Endothelial cell of umbilical vein (primary cell): ENCODE data around the gene GTF2H3. TPM values are rescaled to one million over a fixed set of nuclear protein-coding genes. Genes with fewer than 3 reads are reported as not detected.

ENCODE experiments used
- BruUV-seq: library from RNA; stranded (reverse); fragments of 400-500 nt; replicated peaks from 2 replicates; lab custom pipeline; 2021; lab: Mats Ljungman, UMichigan
- CTCF ChIA-PET: fragments of 300-600, 350-600 bp; sonication (Branson Sonifier 250); formaldehyde crosslinking; loops from one replicate; lab custom pipeline; 2021; ENCODE audit warnings: antibody characterized with exemption, inconsistent platforms; lab: Charles Lee
- POLR2A ChIA-PET: fragments of 300-600, 350-600 bp; sonication (Branson Sonifier 250); formaldehyde crosslinking; loops from one replicate; lab custom pipeline; 2021; ENCODE audit warnings: antibody characterized with exemption, inconsistent platforms; lab: Charles Lee
- DNase-seq: peaks from one replicate; pipeline ENCODE4 v3.0.0-alpha.2; 2011; ENCODE audit warnings: low read depth, low spot score
- FAIRE-seq: peaks from 2 replicates; lab custom pipeline; 2011; peaks lifted over from hg19 to GRCh38; lab: Jason Lieb, UNC
- H2AFZ ChIP-seq: 2 replicates; pipeline ENCODE4 v1.6.0; 2012; ENCODE audit warnings: low read depth, low read length, control low read depth, inconsistent platforms
- H3K27ac ChIP-seq: 2 replicates; pipeline ENCODE4 v1.5.1; 2011; ENCODE audit warnings: low read depth, mild to moderate bottlenecking, control low read depth, low read length, moderate library complexity; ENCODE audit not compliant: insufficient read depth
- H3K27me3 ChIP-seq, 2 experiments: 2 replicates each; pipeline versions ENCODE4 v1.6.0 to v1.6.1; 2011; ENCODE audit warnings: low read length in 2 of 2, mixed read lengths in 1 of 2; ENCODE audit not compliant: control insufficient read depth in 2 of 2, insufficient read depth in 2 of 2
- H3K36me3 ChIP-seq, 2 experiments: 2 replicates in 1 of 2; 3 replicates in 1 of 2; pipeline ENCODE4 v1.5.1; 2011; ENCODE audit warnings: low read length in 2 of 2, mild to moderate bottlenecking in 1 of 2, moderate library complexity in 1 of 2; ENCODE audit not compliant: control insufficient read depth in 2 of 2, insufficient read depth in 2 of 2; ENCODE audit errors: extremely low read depth in 1 of 2
- H3K4me1 ChIP-seq: 3 replicates; pipeline ENCODE4 v1.5.1; 2011; ENCODE audit warnings: mild to moderate bottlenecking, low read length; ENCODE audit not compliant: control insufficient read depth, insufficient read depth; ENCODE audit errors: extremely low read depth
- H3K4me2 ChIP-seq: 2 replicates; pipeline ENCODE4 v1.6.1; 2011; ENCODE audit warnings: low read length, control low read depth, mixed read lengths; ENCODE audit not compliant: insufficient read depth
- H3K4me3 ChIP-seq, 3 experiments: fragments of 200-600 bp in 1 of 3; sonication (generic), shearing (Covaris generic) in 1 of 3; replicated peaks in 1 of 3; 2 replicates each; pipeline ENCODE4 v1.5.1; 2011 to 2016; ENCODE audit warnings: control low read depth in 3 of 3, low read length in 3 of 3, mild to moderate bottlenecking in 2 of 3, inconsistent platforms in 1 of 3, low read depth in 1 of 3, moderate library complexity in 1 of 3; ENCODE audit not compliant: insufficient read depth in 1 of 3
- H3K79me2 ChIP-seq: 2 replicates; pipeline ENCODE4 v1.6.0; 2012; ENCODE audit warnings: low read length, inconsistent platforms; ENCODE audit not compliant: control insufficient read depth, insufficient read depth
- H3K9ac ChIP-seq: replicated peaks from 2 replicates; pipeline ENCODE3; 2011; ENCODE audit warnings: low read length, control low read depth; ENCODE audit not compliant: insufficient read depth; ENCODE audit errors: extremely low read depth
- H3K9me1 ChIP-seq: replicated peaks from 3 replicates; pipeline ENCODE4 v1.6.0; 2011; ENCODE audit warnings: mild to moderate bottlenecking, low read length; ENCODE audit not compliant: control insufficient read depth, insufficient read depth; ENCODE audit errors: extremely low read depth
- H3K9me3 ChIP-seq: replicated peaks from 2 replicates; pipeline ENCODE4 v1.5.1; 2012; ENCODE audit warnings: low read length, inconsistent platforms; ENCODE audit not compliant: control insufficient read depth, insufficient read depth
- H4K20me1 ChIP-seq: replicated peaks from 2 replicates; pipeline ENCODE3; 2011; ENCODE audit warnings: mild to moderate bottlenecking, low read length; ENCODE audit not compliant: control insufficient read depth, insufficient read depth; ENCODE audit errors: extremely low read depth
- CTCF ChIP-seq, 2 donors: IDR thresholded peaks; 1 replicate in 1 of 2; 2 replicates in 1 of 2; pipeline ENCODE4 v1.5.1; 2011; ENCODE audit warnings: low read length in 2 of 2, mild to moderate bottlenecking in 2 of 2, moderate library complexity in 2 of 2, control low read depth in 1 of 2, inconsistent platforms in 1 of 2, low read depth in 1 of 2; ENCODE audit not compliant: insufficient read depth in 1 of 2; ENCODE audit errors: extremely low read depth in 1 of 2
- EZH2 ChIP-seq: IDR thresholded peaks from 2 replicates; pipeline ENCODE4 v1.6.1; 2012; ENCODE audit warnings: borderline replicate concordance, low read depth, mild to moderate bottlenecking, moderate library complexity, low read length, inconsistent platforms; ENCODE audit not compliant: severe bottlenecking
- FOS ChIP-seq: IDR thresholded peaks from 2 replicates; pipeline ENCODE4 v1.6.1; 2011; ENCODE audit warnings: mild to moderate bottlenecking, low read length, moderate library complexity, borderline replicate concordance; ENCODE audit not compliant: insufficient read depth
- GATA2 ChIP-seq: IDR thresholded peaks from 2 replicates; pipeline ENCODE4 v1.7.0; 2011; ENCODE audit warnings: low read depth, mild to moderate bottlenecking, moderate library complexity, mixed read lengths, low read length; ENCODE audit not compliant: insufficient read length, insufficient read depth
- JUN ChIP-seq: IDR thresholded peaks from 2 replicates; pipeline ENCODE4 v1.6.1; 2011; ENCODE audit warnings: borderline replicate concordance, low read depth; ENCODE audit not compliant: insufficient read length, insufficient read depth
- MAX ChIP-seq: IDR thresholded peaks from 2 replicates; pipeline ENCODE4 v1.6.1; 2011; ENCODE audit not compliant: insufficient read depth, insufficient read length
- MYC ChIP-seq: IDR thresholded peaks from one replicate; pipeline ENCODE4 v1.6.1; 2011; ENCODE audit warnings: mild to moderate bottlenecking, low read depth, low read length
- POLR2A ChIP-seq: IDR thresholded peaks from 2 replicates; pipeline ENCODE4 v1.6.1; 2012; ENCODE audit warnings: low read depth, mild to moderate bottlenecking, control low read depth, low read length
- POLR2AphosphoS5 ChIP-seq: IDR thresholded peaks from 2 replicates; pipeline ENCODE4 v1.6.1; 2012; ENCODE audit warnings: low read depth, mild to moderate bottlenecking, control low read depth, low read length, moderate library complexity; ENCODE audit not compliant: insufficient read depth
- dilution Hi-C: fragments of 300-500 bp; cut with MboI; formaldehyde crosslinking; loops from one replicate; pipeline ENCODE4 v1.15.0; 2019; ENCODE audit warnings: low sequenced_read_pairs; ENCODE audit not compliant: extremely low pct_ligation_motif_present
- intact Hi-C: fragments of 100-400 bp; cut with micrococcal nuclease; formaldehyde crosslinking; loops from one replicate; pipeline ENCODE4 v1.10.0; 2022
- polyA plus RNA-seq, 4 experiments: library from polyadenylated mRNA; depleted of rRNA in 3 of 4; stranded (reverse) in 3 of 4; unstranded in 1 of 4; fragments of >200 nt; gene quantifications; 2 replicates each; pipeline versions ENCODE4 v1.2.1 to v1.2.3, GENCODE V29; 2011 to 2012; ENCODE audit warnings: missing spikeins in 1 of 4
- total RNA-seq: library from RNA; stranded (reverse); gene quantifications from 2 replicates; pipeline ENCODE4 v1.2.3, GENCODE V29; 2021

Gene GTF2H3
- total and polyA plus RNA-seq, 2 donors (not counting 3 experiments of a cell fraction or from before 2014, with no cell fraction given), result 17.8 to 31.3 TPM

GRCh38 chr12:123696207-123696606 lies 62.6 kb downstream of the GTF2H3 start:
- intact Hi-C loops (no loop called here), dilution Hi-C loops (no loop called here)
- BruUV-seq, result no TSS peak
- no peak for DNase-seq
- POLR2A ChIA-PET, result interaction anchor here (0.7 kb wide), 1 partner anchor 359 kb away, joined by 3 read pairs; no protein-coding TSS in a partner anchor
- Histone ChIP-seq H2AFZ (no peak overlapping the region), H3K79me2 (no peaks in the 10 kb centered on the region), H3K27me3 (no peaks in the 10 kb centered on the region), H3K9me1 (no peaks in the 10 kb centered on the region), H3K4me3 (no peak overlapping the region), H3K9me3 (no peaks in the 10 kb centered on the region), H3K9ac (no peak overlapping the region), H4K20me1 (no peaks in the 10 kb centered on the region), H3K27ac (no peak overlapping the region), H3K36me3 (peaks cover 0 to 3% of the 10 kb centered on the region in 2 experiments), H3K4me2 (no peak overlapping the region), H3K4me1 (no peaks in the 10 kb centered on the region)
- TF ChIP-seq CTCF (IDR thresholded peaks at IDR 0.05; ENCODE audit: extremely low read depth in 1 of 2, insufficient read depth in 1 of 2, low read depth in 1 of 2, low read length in 2 of 2), result no peak
- no peak for TF ChIP-seq JUN
- TF ChIP-seq GATA2, result no peak
- no peak for TF ChIP-seq MYC
- no peak for TF ChIP-seq EZH2
- no peak for TF ChIP-seq POLR2AphosphoS5
- TF ChIP-seq FOS, result no peak
- no peak for TF ChIP-seq POLR2A
- TF ChIP-seq MAX, result no peak
- CTCF ChIA-PET, result no interaction called here
- no peak for FAIRE-seq
